ENCODE data around the gene MRPL9. TPM values are rescaled to one million over a fixed set of nuclear protein-coding genes. Genes with fewer than 3 reads are reported as not detected.
"Not testable (repeated sequence)": the region's sequence is repeated elsewhere in the genome, so short reads cannot be mapped to it uniquely, and the experiment has no call there.

MRPL9 gene
- total RNA-seq, 3 donors from 2014 or later (not counting 1 experiment from before 2014, with no cell fraction given) = 93.6 to 110 (median 107) TPM

GRCh38 chr1:151782741-151783140 lies 19.4 kb upstream of the MRPL9 start:
- Histone ChIP-seq H3K36me3 (ENCODE audit: control insufficient read depth, insufficient read depth, low read length) (peaks cover 26% of the 10 kb centered on the region), H3K4me3 (ENCODE audit: low read length) (no peak overlapping the region), H3K27me3 (ENCODE audit: control insufficient read depth, insufficient read depth, low read length) (no peaks in the 10 kb centered on the region), H3K9me3 (ENCODE audit: control insufficient read depth, insufficient read depth, low read length) (no peaks in the 10 kb centered on the region), H3K27ac (ENCODE audit: low read length) (no peak overlapping the region), H3K4me1 (ENCODE audit: control insufficient read depth, insufficient read depth, low read length) (no peaks in the 10 kb centered on the region)
- peaks cover 13% of the 10 kb centered on the region for H3K36me3 Mint-ChIP-seq
- ATAC-seq (no peak), DNase-seq (no peak)
- no peaks in the 10 kb centered on the region for H3K9me3 Mint-ChIP-seq
- intact Hi-C loops (cut with micrococcal nuclease) = no loop called here
- no peak overlapping the region for H3K27ac Mint-ChIP-seq
- TF ChIP-seq CTCF (IDR thresholded peaks at IDR 0.05) = no peak
- H3K4me1 Mint-ChIP-seq = no peaks in the 10 kb centered on the region
- no peak overlapping the region for H3K4me3 Mint-ChIP-seq
- no peaks in the 10 kb centered on the region for H3K27me3 Mint-ChIP-seq (ENCODE audit: low read depth in 2 of 2)
- WGBS (ENCODE audit: insufficient coverage) = 95% methylated on average over 3 of the region's 3 CpGs

- DNase-seq; intact Hi-C loops (cut with micrococcal nuclease); H3K4me1 ChIP-seq (ENCODE audit: control insufficient read depth, insufficient read depth, low read length); H3K4me3 Mint-ChIP-seq; H3K4me1 Mint-ChIP-seq; H3K27me3 ChIP-seq (ENCODE audit: control insufficient read depth, insufficient read depth, low read length); H3K27ac ChIP-seq (ENCODE audit: low read length); ATAC-seq; H3K27me3 Mint-ChIP-seq (ENCODE audit: low read depth in 2 of 2); H3K9me3 Mint-ChIP-seq; H3K4me3 ChIP-seq (ENCODE audit: low read length); H3K27ac Mint-ChIP-seq; H3K9me3 ChIP-seq (ENCODE audit: control insufficient read depth, insufficient read depth, low read length): not testable (repeated sequence)
- WGBS (ENCODE audit: insufficient coverage) = 94% methylated on average over 5 of the region's 5 CpGs
- peaks cover 26% of the 10 kb centered on the region for H3K36me3 ChIP-seq (ENCODE audit: control insufficient read depth, insufficient read depth, low read length)
- H3K36me3 Mint-ChIP-seq = peaks cover 13% of the 10 kb centered on the region
Observed at GRCh38 chr1:151782026-151782425, 18.7 kb upstream of the MRPL9 start.

GRCh38 chr1:151780736-151781135 lies 17.4 kb upstream of the MRPL9 start:
- H3K4me3 Mint-ChIP-seq; H3K9me3 ChIP-seq (ENCODE audit: control insufficient read depth, insufficient read depth, low read length); H3K27ac Mint-ChIP-seq; H3K9me3 Mint-ChIP-seq; DNase-seq; H3K4me3 ChIP-seq (ENCODE audit: low read length); intact Hi-C loops (cut with micrococcal nuclease); ATAC-seq; H3K27me3 Mint-ChIP-seq (ENCODE audit: low read depth in 2 of 2); H3K27ac ChIP-seq (ENCODE audit: low read length); H3K27me3 ChIP-seq (ENCODE audit: control insufficient read depth, insufficient read depth, low read length); H3K4me1 Mint-ChIP-seq; H3K4me1 ChIP-seq (ENCODE audit: control insufficient read depth, insufficient read depth, low read length): not testable (repeated sequence)
- H3K36me3 Mint-ChIP-seq = peaks cover 13% of the 10 kb centered on the region
- WGBS (ENCODE audit: insufficient coverage) = 81% methylated on average over 4 of the region's 5 CpGs
- peaks cover 36% of the 10 kb centered on the region for H3K36me3 ChIP-seq (ENCODE audit: control insufficient read depth, insufficient read depth, low read length)

- H3K9me3 Mint-ChIP-seq = no peaks in the 10 kb centered on the region
- DNase-seq (no peak), ATAC-seq (no peak)
- H3K27ac Mint-ChIP-seq = no peak overlapping the region
- Histone ChIP-seq H3K27ac (ENCODE audit: low read length) (no peak overlapping the region), H3K4me3 (ENCODE audit: low read length) (no peak overlapping the region), H3K36me3 (ENCODE audit: control insufficient read depth, insufficient read depth, low read length) (peaks cover 45% of the 10 kb centered on the region), H3K4me1 (ENCODE audit: control insufficient read depth, insufficient read depth, low read length) (no peaks in the 10 kb centered on the region), H3K27me3 (ENCODE audit: control insufficient read depth, insufficient read depth, low read length) (no peaks in the 10 kb centered on the region), H3K9me3 (ENCODE audit: control insufficient read depth, insufficient read depth, low read length) (no peaks in the 10 kb centered on the region)
- no peak overlapping the region for H3K4me3 Mint-ChIP-seq
- 55% methylated on average over 4 of the region's 4 CpGs for WGBS (ENCODE audit: insufficient coverage)
- H3K36me3 Mint-ChIP-seq = peaks cover 13% of the 10 kb centered on the region
- no peaks in the 10 kb centered on the region for H3K4me1 Mint-ChIP-seq
- TF ChIP-seq CTCF (IDR thresholded peaks at IDR 0.05) = no peak
- no peaks in the 10 kb centered on the region for H3K27me3 Mint-ChIP-seq (ENCODE audit: low read depth in 2 of 2)
- intact Hi-C loops (cut with micrococcal nuclease) = no loop called here
Observed at GRCh38 chr1:151779852-151780251, 16.6 kb upstream of the MRPL9 start.

- H3K27ac Mint-ChIP-seq = no peak overlapping the region
- no peaks in the 10 kb centered on the region for H3K27me3 ChIP-seq (ENCODE audit: control insufficient read depth, insufficient read depth, low read length)
- 99% methylated on average over 4 of the region's 4 CpGs for WGBS (ENCODE audit: insufficient coverage)
- H3K36me3 ChIP-seq (ENCODE audit: control insufficient read depth, insufficient read depth, low read length) = peaks cover 56% of the 10 kb centered on the region
- no peaks in the 10 kb centered on the region for H3K27me3 Mint-ChIP-seq (ENCODE audit: low read depth in 2 of 2)
- DNase-seq (no peak), ATAC-seq (no peak)
- no peaks in the 10 kb centered on the region for H3K4me1 ChIP-seq (ENCODE audit: control insufficient read depth, insufficient read depth, low read length)
- no peaks in the 10 kb centered on the region for H3K9me3 Mint-ChIP-seq
- no peak overlapping the region for H3K4me3 ChIP-seq (ENCODE audit: low read length)
- H3K27ac ChIP-seq (ENCODE audit: low read length) = no peak overlapping the region
- intact Hi-C loops (cut with micrococcal nuclease) = no loop called here
- H3K4me3 Mint-ChIP-seq = no peak overlapping the region
- no peak for TF ChIP-seq CTCF (IDR thresholded peaks at IDR 0.05)
- H3K9me3 ChIP-seq (ENCODE audit: control insufficient read depth, insufficient read depth, low read length) = no peaks in the 10 kb centered on the region
- no peaks in the 10 kb centered on the region for H3K4me1 Mint-ChIP-seq
- peaks cover 13% of the 10 kb centered on the region for H3K36me3 Mint-ChIP-seq
Observed at GRCh38 chr1:151777317-151777716, 14.0 kb upstream of the MRPL9 start.

Data from natural killer cell (primary cell).